ENCODE measurements around the gene METTL16. TPM values are rescaled to one million over a fixed set of nuclear protein-coding genes. Genes with fewer than 3 reads are reported as not detected.

METTL16 gene, protein sequence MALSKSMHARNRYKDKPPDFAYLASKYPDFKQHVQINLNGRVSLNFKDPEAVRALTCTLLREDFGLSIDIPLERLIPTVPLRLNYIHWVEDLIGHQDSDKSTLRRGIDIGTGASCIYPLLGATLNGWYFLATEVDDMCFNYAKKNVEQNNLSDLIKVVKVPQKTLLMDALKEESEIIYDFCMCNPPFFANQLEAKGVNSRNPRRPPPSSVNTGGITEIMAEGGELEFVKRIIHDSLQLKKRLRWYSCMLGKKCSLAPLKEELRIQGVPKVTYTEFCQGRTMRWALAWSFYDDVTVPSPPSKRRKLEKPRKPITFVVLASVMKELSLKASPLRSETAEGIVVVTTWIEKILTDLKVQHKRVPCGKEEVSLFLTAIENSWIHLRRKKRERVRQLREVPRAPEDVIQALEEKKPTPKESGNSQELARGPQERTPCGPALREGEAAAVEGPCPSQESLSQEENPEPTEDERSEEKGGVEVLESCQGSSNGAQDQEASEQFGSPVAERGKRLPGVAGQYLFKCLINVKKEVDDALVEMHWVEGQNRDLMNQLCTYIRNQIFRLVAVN
- 22.9 and 26.3 TPM in 2 replicates for total RNA-seq
- long read RNA-seq, full-length matches to known transcripts: 8 of 31 reads
- long read RNA-seq, partial matches to known transcripts: 7 of 31 reads
- long read RNA-seq, other reads (novel, unspliced or antisense): 16 of 31 reads

DNA sequence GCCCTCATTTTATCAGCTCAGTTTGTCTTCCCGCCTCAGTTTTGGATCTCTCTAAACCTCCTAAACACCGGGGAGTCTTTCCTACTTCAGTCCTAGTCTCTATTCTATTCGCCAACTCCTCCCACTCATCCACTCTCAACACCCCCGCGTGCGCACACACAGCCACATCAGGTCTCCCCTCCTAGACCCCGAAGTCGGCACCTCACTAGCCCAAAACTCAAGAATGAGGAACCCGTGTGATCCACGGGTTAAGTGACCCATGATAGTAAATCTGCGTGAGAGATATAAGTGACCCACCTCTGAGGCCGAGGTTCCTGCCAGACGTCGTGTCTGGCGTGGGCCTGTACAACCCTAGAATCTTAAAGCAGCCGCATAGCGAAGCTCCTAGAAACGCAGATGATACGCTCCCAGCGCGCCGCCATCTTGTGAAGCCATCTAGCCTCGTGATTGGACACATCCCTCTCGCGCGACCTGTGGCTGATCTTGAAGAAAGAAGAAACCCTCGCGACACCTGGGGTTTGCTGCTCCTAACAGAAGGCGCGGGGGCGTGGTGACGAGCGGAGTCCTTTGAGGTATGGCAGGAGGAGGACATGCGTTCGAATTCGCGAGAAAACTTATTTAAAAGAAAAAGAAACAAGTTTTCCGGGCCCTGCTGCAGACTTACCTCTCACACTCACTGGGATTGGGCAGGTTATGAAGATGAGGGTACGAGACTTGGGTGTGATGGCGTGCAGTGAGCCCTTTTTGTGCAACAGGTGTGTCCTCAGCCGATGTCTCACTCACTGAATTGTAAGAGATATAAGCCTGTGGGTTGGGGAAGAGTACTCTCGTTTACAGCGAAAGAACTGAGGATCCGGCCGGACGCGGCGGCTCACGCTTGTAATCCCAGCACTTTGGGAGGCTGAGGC is at the start of gene METTL16:
METTL16 (minus strand) TSS at position 427 of the 908 bp plus-strand sequence. CDS start 9,557 bp downstream, outside the sequence.
- Mint-ChIP-seq H3K4me3 (ENCODE audit: unreplicated experiment) (no peak within 1 kb of the TSS), H3K27me3 (ENCODE audit: unreplicated experiment) (no peaks in the 10 kb centered on the region), H3K36me3 (ENCODE audit: unreplicated experiment) (no peaks in the 10 kb centered on the region), H3K4me1 (ENCODE audit: unreplicated experiment) (peaks cover 3% of the 10 kb centered on the region), H3K9me3 (ENCODE audit: unreplicated experiment) (no peaks in the 10 kb centered on the region), H3K27ac (ENCODE audit: unreplicated experiment) (no peak within 1 kb of the TSS)
- DNase-seq (ENCODE audit: extremely low spot score, unreplicated experiment): peak; percentile 99
- TF ChIP-seq, protein P1, sequence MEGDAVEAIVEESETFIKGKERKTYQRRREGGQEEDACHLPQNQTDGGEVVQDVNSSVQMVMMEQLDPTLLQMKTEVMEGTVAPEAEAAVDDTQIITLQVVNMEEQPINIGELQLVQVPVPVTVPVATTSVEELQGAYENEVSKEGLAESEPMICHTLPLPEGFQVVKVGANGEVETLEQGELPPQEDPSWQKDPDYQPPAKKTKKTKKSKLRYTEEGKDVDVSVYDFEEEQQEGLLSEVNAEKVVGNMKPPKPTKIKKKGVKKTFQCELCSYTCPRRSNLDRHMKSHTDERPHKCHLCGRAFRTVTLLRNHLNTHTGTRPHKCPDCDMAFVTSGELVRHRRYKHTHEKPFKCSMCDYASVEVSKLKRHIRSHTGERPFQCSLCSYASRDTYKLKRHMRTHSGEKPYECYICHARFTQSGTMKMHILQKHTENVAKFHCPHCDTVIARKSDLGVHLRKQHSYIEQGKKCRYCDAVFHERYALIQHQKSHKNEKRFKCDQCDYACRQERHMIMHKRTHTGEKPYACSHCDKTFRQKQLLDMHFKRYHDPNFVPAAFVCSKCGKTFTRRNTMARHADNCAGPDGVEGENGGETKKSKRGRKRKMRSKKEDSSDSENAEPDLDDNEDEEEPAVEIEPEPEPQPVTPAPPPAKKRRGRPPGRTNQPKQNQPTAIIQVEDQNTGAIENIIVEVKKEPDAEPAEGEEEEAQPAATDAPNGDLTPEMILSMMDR (IDR thresholded peaks at IDR 0.05): no peak

DNA sequence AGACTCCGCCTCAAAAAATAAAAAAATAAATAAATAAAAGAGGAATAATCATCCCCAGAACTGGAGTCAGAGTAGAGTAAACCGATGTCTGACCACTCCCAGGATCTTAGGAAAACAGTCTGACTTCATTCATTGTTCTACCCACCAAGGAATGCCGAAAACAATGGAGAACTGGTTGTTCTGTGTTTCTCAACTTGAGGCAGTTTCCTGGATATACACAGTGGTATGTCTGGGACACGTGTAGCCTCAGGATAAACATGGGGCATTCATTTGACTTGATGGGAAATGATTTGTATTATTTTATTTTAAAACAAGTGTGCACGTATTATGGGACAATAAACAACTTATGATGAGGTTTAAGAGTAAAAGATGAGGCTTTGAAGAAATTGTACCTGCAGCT is 49.0 kb upstream of the METTL16 start:
- Mint-ChIP-seq H3K9me3 (ENCODE audit: unreplicated experiment) (no peaks in the 10 kb centered on the region), H3K4me3 (ENCODE audit: unreplicated experiment) (no peak overlapping the region), H3K4me1 (ENCODE audit: unreplicated experiment) (no peaks in the 10 kb centered on the region), H3K36me3 (ENCODE audit: unreplicated experiment) (no peaks in the 10 kb centered on the region), H3K27ac (ENCODE audit: unreplicated experiment) (no peak overlapping the region), H3K27me3 (ENCODE audit: unreplicated experiment) (peaks cover 9% of the 10 kb centered on the region)
- DNase-seq (ENCODE audit: extremely low spot score, unreplicated experiment): no peak
- TF ChIP-seq, protein P1 (IDR thresholded peaks at IDR 0.05): no peak

DNA sequence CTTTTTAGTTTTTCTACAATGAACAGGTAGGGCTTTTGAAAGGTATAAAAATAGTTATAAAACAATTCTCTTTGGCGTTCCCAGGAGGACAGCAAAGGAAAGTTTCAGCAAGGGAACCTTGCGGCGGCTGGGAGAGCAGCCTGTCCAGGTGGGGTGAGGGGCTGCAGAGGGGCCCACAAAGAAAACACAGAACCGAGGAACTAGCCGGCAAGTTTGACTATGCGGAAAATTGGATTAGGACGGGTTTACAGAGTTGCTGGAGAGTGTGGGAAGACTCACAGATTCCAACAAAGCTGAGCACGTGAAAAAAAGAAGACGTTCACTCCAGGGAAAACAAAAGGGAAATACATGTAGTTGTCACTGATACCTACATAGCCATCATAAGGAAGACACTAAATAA is 40.2 kb upstream of the METTL16 start:
- H3K9me3 Mint-ChIP-seq (ENCODE audit: unreplicated experiment): no peaks in the 10 kb centered on the region
- H3K4me1 Mint-ChIP-seq (ENCODE audit: unreplicated experiment): no peaks in the 10 kb centered on the region
- H3K36me3 Mint-ChIP-seq (ENCODE audit: unreplicated experiment): no peaks in the 10 kb centered on the region
- H3K27me3 Mint-ChIP-seq (ENCODE audit: unreplicated experiment): peaks cover 23% of the 10 kb centered on the region
- no peak overlapping the region for H3K27ac Mint-ChIP-seq (ENCODE audit: unreplicated experiment)
- H3K4me3 Mint-ChIP-seq (ENCODE audit: unreplicated experiment): no peak overlapping the region
- no peak for DNase-seq (ENCODE audit: extremely low spot score, unreplicated experiment)
- TF ChIP-seq, protein P1 (IDR thresholded peaks at IDR 0.05): no peak

DNA sequence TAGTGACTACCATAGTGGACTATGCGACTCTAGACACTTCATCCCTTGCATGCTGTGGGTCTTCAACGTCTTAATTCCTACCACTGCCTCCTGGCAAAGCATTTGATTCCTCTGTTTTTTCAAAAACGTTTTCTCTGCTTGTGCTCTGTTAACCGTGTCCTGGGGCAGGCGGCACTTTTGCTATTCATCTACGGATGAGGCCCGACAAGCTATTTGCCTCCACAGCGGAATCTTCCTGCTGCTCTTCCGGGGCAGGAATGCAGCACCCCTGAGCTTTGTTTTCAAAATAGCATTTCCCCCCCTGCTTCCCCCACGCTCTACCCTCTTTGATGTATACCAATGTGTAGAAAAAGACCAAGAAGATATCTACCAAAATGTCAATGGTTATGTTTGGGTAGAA is 39.8 kb upstream of the METTL16 start:
- H3K27me3 Mint-ChIP-seq (ENCODE audit: unreplicated experiment): peaks cover 20% of the 10 kb centered on the region
- no peaks in the 10 kb centered on the region for H3K4me1 Mint-ChIP-seq (ENCODE audit: unreplicated experiment)
- TF ChIP-seq, protein P1 (IDR thresholded peaks at IDR 0.05): no peak
- no peak for DNase-seq (ENCODE audit: extremely low spot score, unreplicated experiment)
- no peak overlapping the region for H3K4me3 Mint-ChIP-seq (ENCODE audit: unreplicated experiment)
- no peaks in the 10 kb centered on the region for H3K36me3 Mint-ChIP-seq (ENCODE audit: unreplicated experiment)
- no peak overlapping the region for H3K27ac Mint-ChIP-seq (ENCODE audit: unreplicated experiment)
- H3K9me3 Mint-ChIP-seq (ENCODE audit: unreplicated experiment): no peaks in the 10 kb centered on the region
